K562 (cell line): ENCODE data around the gene PIK3R1. TPM values are rescaled to one million over a fixed set of nuclear protein-coding genes. Genes with fewer than 3 reads are reported as not detected.
A peak's percentile ranks its signal among the peaks of the same experiment; 100 is the strongest.

ENCODE experiments used
- ASH1L ChIP-seq: fragments of 450-650 bp; IDR thresholded peaks from 2 replicates; pipeline ENCODE4 v1.6.1; 2018; ENCODE audit warnings: borderline replicate concordance, mild to moderate bottlenecking, low read depth; ENCODE audit not compliant: partially characterized antibody
- BDP1 ChIP-seq: IDR thresholded peaks from 3 replicates; pipeline ENCODE4 v1.6.1; 2011; ENCODE audit not compliant: insufficient read length, insufficient read depth
- EHMT2 ChIP-seq: fragments of 450-650 bp; IDR thresholded peaks from 2 replicates; pipeline ENCODE4 v1.6.1; 2018; ENCODE audit warnings: antibody characterized with exemption
- FIP1L1 ChIP-seq: fragments of 200-400 bp; formaldehyde crosslinking; IDR thresholded peaks from 2 replicates; pipeline ENCODE4 v1.6.1; 2018; ENCODE audit warnings: mild to moderate bottlenecking, low read depth, low read length; ENCODE audit not compliant: poor library complexity, severe bottlenecking
- FOXK2 ChIP-seq, 2 experiments: fragments of 450-650 bp; IDR thresholded peaks in 1 of 2; conservative IDR thresholded peaks in 1 of 2; 2 replicates each; pipeline ENCODE4 v1.6.1; 2016; ENCODE audit warnings: low read depth in 2 of 2, mild to moderate bottlenecking in 1 of 2
- HDGF ChIP-seq: fragments of 450-650 bp; IDR thresholded peaks from 2 replicates; pipeline ENCODE4 v1.6.1; 2016
- PTTG1 ChIP-seq: fragments of 450-650 bp; IDR thresholded peaks from 2 replicates; pipeline ENCODE4 v1.6.1; 2016; ENCODE audit warnings: low read depth, mild to moderate bottlenecking, missing genetic modification characterization, missing compliant biosample characterization
- RAD21 ChIP-seq, 2 experiments: fragments of 250-450 bp in 1 of 2; fragments of 450-650 bp in 1 of 2; sonication (Bioruptor Pico) in 1 of 2; formaldehyde crosslinking in 1 of 2; IDR thresholded peaks in 1 of 2; conservative IDR thresholded peaks in 1 of 2; 2 replicates each; pipeline versions ENCODE4 v1.4.0 to v1.8.0; 2020 to 2022; ENCODE audit warnings: mild to moderate bottlenecking in 2 of 2, moderate library complexity in 1 of 2
- RFX7 ChIP-seq: fragments of 250-450 bp; sonication (Bioruptor Pico); IDR thresholded peaks from 2 replicates; pipeline ENCODE4 v1.5.1; 2021; ENCODE audit warnings: mild to moderate bottlenecking
- STAT5A ChIP-seq: IDR thresholded peaks from 2 replicates; pipeline ENCODE4 v1.6.1; 2012; ENCODE audit warnings: low read length, inconsistent platforms, borderline replicate concordance
- TAF1 ChIP-seq: IDR thresholded peaks from 2 replicates; pipeline ENCODE4 v1.6.1; 2011; ENCODE audit warnings: mild to moderate bottlenecking, low read length, moderate library complexity; ENCODE audit not compliant: insufficient read depth, control insufficient read depth, severe bottlenecking; ENCODE audit errors: extremely low read depth
- ZNF174 ChIP-seq: fragments of 250-450 bp; sonication (Bioruptor Pico); IDR thresholded peaks from 2 replicates; pipeline ENCODE4 v1.4.0; 2020; ENCODE audit warnings: mild to moderate bottlenecking
- polyA plus RNA-seq, 8 experiments: library from polyadenylated mRNA; depleted of rRNA in 4 of 8; stranded (reverse) in 5 of 8; unstranded in 3 of 8; fragments of >200 nt; fragmentation: Nextera tagmentation in 2 of 8; fragmentation: Illumina TruSeq in 1 of 8; extraction: Ambion mirVana in 2 of 8; extraction: Trizol in 1 of 8; gene quantifications; 2 replicates each; pipeline versions ENCODE4 v1.2.1 to v1.2.3, GENCODE V29; 2011 to 2014; ENCODE audit warnings: inconsistent platforms in 1 of 8, missing spikeins in 1 of 8
- total RNA-seq, 7 experiments: library from RNA; depleted of rRNA in 6 of 7; stranded (reverse); fragments of >200 nt in 6 of 7; fragmentation: Illumina TruSeq in 2 of 7; extraction: Trizol in 2 of 7; gene quantifications; 2 replicates each; pipeline versions ENCODE4 v1.2.1 to v1.2.3, GENCODE V29; 2011 to 2021; ENCODE audit warnings: low replicate concordance in 1 of 7
- TF ChIP-seq, protein P1 (sequence below), 2 experiments: fragments of 450-650 bp in 1 of 2; IDR thresholded peaks; 2 replicates each; pipeline ENCODE4 v1.6.1; 2011 to 2017; ENCODE audit warnings: low read depth in 2 of 2, antibody characterized with exemption in 1 of 2, borderline replicate concordance in 1 of 2, low read length in 1 of 2, mild to moderate bottlenecking in 1 of 2, mixed read lengths in 1 of 2; ENCODE audit not compliant: control insufficient read depth in 1 of 2
- TF ChIP-seq, protein P2 (sequence below): conservative IDR thresholded peaks from 2 replicates; pipeline ENCODE4 v1.6.1; 2011; ENCODE audit warnings: low read depth, mild to moderate bottlenecking, low read length; ENCODE audit not compliant: control insufficient read depth
- TF ChIP-seq, protein P3 (sequence below): fragments of 250-450 bp; sonication (Bioruptor Pico); IDR thresholded peaks from 2 replicates; pipeline ENCODE4 v1.8.0; 2021; ENCODE audit warnings: mild to moderate bottlenecking, moderate library complexity
- TF ChIP-seq, protein P4 (sequence below): fragments of 200-800 bp; sonication (Bioruptor generic); IDR thresholded peaks from 2 replicates; pipeline ENCODE4 v1.6.1; 2017; ENCODE audit warnings: missing genetic modification characterization, missing compliant biosample characterization
- TF ChIP-seq, protein P5 (sequence below): fragments of 450-650 bp; formaldehyde crosslinking; IDR thresholded peaks from 2 replicates; pipeline ENCODE4 v1.4.0; 2022; ENCODE audit warnings: missing genetic modification characterization

PIK3R1 gene
- total and polyA plus RNA-seq, 9 of the 15 experiments (the other 6 are each of a cell fraction or from before 2014, with no cell fraction given): 1.1 to 9.7 (median 4.8) TPM

DNA sequence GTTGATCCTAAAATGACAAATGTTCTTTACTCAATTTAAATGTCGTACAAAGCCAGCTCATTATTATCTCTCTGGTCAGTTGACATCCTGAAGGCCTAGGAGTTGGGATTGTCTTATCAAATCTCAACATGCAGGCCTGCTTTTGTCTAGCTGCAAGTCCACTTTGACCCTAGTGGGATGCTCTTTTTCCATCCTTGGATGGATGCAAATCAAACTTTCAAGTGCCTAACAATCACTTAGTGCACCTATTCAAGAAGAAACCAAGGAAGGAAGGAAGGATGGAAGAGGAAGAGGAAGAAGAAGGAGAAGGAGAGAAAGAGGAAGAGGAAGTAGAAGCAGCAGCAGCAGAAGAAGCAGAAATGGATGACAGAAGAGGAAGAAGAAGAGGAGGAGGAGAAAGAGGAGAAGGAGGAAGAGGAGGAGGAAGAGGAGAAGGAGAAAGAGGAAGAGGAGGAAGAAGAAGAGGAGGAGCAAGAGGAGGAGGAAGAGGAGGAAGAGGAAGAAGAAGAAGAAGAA, 109.6 kb downstream of the PIK3R1 start (continued):
- TF ChIP-seq, protein P1, sequence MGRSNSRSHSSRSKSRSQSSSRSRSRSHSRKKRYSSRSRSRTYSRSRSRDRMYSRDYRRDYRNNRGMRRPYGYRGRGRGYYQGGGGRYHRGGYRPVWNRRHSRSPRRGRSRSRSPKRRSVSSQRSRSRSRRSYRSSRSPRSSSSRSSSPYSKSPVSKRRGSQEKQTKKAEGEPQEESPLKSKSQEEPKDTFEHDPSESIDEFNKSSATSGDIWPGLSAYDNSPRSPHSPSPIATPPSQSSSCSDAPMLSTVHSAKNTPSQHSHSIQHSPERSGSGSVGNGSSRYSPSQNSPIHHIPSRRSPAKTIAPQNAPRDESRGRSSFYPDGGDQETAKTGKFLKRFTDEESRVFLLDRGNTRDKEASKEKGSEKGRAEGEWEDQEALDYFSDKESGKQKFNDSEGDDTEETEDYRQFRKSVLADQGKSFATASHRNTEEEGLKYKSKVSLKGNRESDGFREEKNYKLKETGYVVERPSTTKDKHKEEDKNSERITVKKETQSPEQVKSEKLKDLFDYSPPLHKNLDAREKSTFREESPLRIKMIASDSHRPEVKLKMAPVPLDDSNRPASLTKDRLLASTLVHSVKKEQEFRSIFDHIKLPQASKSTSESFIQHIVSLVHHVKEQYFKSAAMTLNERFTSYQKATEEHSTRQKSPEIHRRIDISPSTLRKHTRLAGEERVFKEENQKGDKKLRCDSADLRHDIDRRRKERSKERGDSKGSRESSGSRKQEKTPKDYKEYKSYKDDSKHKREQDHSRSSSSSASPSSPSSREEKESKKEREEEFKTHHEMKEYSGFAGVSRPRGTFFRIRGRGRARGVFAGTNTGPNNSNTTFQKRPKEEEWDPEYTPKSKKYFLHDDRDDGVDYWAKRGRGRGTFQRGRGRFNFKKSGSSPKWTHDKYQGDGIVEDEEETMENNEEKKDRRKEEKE (IDR thresholded peaks at IDR 0.05; ENCODE audit: borderline replicate concordance in 1 of 2, control insufficient read depth in 1 of 2, low read depth in 2 of 2, low read length in 1 of 2): peak in 1 of 2 experiments; percentile 69; a peak in 1 of 4 replicates
- TF ChIP-seq PTTG1 (tag) (no peak), EHMT2 (peak; percentile 91), FIP1L1 (no peak), TAF1 (no peak), RFX7 (CRISPR knock-in tag) (no peak), STAT5A (peak; percentile 67), RAD21 (CRISPR knock-in tag; conservative IDR thresholded peaks at IDR 0.05 in 1 of 2, IDR thresholded peaks at IDR 0.05 in 1 of 2) (0 out of 4 replicates have a peak, but pooled peaks of 1 of the 2 experiments have one; percentile 2), ASH1L (peak; percentile 31), BDP1 (no peak), HDGF (peak; percentile 71; the same call in 1 of the 2 replicates), ZNF174 (no peak), FOXK2 (conservative IDR thresholded peaks at IDR 0.05 in 1 of 2, IDR thresholded peaks at IDR 0.05 in 1 of 2; ENCODE audit: low read depth in 2 of 2) (0 out of 4 replicates have a peak, but pooled peaks of 1 of the 2 experiments have one; percentile 23)
- TF ChIP-seq, protein P2, sequence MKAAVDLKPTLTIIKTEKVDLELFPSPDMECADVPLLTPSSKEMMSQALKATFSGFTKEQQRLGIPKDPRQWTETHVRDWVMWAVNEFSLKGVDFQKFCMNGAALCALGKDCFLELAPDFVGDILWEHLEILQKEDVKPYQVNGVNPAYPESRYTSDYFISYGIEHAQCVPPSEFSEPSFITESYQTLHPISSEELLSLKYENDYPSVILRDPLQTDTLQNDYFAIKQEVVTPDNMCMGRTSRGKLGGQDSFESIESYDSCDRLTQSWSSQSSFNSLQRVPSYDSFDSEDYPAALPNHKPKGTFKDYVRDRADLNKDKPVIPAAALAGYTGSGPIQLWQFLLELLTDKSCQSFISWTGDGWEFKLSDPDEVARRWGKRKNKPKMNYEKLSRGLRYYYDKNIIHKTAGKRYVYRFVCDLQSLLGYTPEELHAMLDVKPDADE: no peak
- TF ChIP-seq, protein P3, sequence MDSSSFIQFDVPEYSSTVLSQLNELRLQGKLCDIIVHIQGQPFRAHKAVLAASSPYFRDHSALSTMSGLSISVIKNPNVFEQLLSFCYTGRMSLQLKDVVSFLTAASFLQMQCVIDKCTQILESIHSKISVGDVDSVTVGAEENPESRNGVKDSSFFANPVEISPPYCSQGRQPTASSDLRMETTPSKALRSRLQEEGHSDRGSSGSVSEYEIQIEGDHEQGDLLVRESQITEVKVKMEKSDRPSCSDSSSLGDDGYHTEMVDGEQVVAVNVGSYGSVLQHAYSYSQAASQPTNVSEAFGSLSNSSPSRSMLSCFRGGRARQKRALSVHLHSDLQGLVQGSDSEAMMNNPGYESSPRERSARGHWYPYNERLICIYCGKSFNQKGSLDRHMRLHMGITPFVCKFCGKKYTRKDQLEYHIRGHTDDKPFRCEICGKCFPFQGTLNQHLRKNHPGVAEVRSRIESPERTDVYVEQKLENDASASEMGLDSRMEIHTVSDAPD (CRISPR knock-in tag): no peak
- TF ChIP-seq, protein P4, sequence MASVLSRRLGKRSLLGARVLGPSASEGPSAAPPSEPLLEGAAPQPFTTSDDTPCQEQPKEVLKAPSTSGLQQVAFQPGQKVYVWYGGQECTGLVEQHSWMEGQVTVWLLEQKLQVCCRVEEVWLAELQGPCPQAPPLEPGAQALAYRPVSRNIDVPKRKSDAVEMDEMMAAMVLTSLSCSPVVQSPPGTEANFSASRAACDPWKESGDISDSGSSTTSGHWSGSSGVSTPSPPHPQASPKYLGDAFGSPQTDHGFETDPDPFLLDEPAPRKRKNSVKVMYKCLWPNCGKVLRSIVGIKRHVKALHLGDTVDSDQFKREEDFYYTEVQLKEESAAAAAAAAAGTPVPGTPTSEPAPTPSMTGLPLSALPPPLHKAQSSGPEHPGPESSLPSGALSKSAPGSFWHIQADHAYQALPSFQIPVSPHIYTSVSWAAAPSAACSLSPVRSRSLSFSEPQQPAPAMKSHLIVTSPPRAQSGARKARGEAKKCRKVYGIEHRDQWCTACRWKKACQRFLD (CRISPR knock-in tag): 0 out of 2 replicates have a peak, but pooled peaks have one; percentile 48
- TF ChIP-seq, protein P5, sequence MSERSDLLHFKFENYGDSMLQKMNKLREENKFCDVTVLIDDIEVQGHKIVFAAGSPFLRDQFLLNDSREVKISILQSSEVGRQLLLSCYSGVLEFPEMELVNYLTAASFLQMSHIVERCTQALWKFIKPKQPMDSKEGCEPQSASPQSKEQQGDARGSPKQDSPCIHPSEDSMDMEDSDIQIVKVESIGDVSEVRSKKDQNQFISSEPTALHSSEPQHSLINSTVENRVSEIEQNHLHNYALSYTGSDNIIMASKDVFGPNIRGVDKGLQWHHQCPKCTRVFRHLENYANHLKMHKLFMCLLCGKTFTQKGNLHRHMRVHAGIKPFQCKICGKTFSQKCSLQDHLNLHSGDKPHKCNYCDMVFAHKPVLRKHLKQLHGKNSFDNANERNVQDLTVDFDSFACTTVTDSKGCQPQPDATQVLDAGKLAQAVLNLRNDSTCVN (CRISPR knock-in tag): peak; percentile 38; the same call in 1 of the 2 replicates
